Smooth muscle cell (in vitro differentiated cells): ENCODE measurements around the gene SLC6A7. TPM values are rescaled to one million over a fixed set of nuclear protein-coding genes. Genes with fewer than 3 reads are reported as not detected.

Experiments
- DNase-seq: peaks from one replicate; lab custom pipeline; 2025; ENCODE audit not compliant: unreplicated experiment; lab: John Stamatoyannopoulos, UW
- H2AFZ ChIP-seq: fragments of 200-600 bp; sonication (generic); 2 replicates; pipeline ENCODE4 v1.6.0; 2016; ENCODE audit warnings: antibody characterized with exemption, low read depth, mild to moderate bottlenecking
- H3F3A ChIP-seq: fragments of 200-600 bp; sonication (generic); 2 replicates; pipeline ENCODE4 v1.6.0; 2017; ENCODE audit warnings: antibody characterized with exemption, low read depth
- H3K27ac ChIP-seq: fragments of 200-600 bp; sonication (generic); 2 replicates; pipeline ENCODE4 v1.5.1; 2016; ENCODE audit warnings: low read depth, mild to moderate bottlenecking
- H3K27me3 ChIP-seq: fragments of 200-600 bp; sonication (generic); 2 replicates; pipeline ENCODE4 v1.6.1; 2016; ENCODE audit warnings: low read depth, mild to moderate bottlenecking
- H3K36me3 ChIP-seq: fragments of 200-600 bp; sonication (generic); 2 replicates; pipeline ENCODE4 v1.5.1; 2016; ENCODE audit warnings: low read depth
- H3K4me1 ChIP-seq: fragments of 200-600 bp; sonication (generic); 2 replicates; pipeline ENCODE4 v1.5.1; 2016; ENCODE audit warnings: low read depth
- H3K4me2 ChIP-seq: fragments of 200-600 bp; sonication (generic); 2 replicates; pipeline ENCODE4 v1.6.0; 2016; ENCODE audit warnings: mild to moderate bottlenecking
- H3K4me3 ChIP-seq: fragments of 200-600 bp; sonication (generic); 2 replicates; pipeline ENCODE4 v1.5.1; 2016; ENCODE audit warnings: mild to moderate bottlenecking
- H3K79me2 ChIP-seq: fragments of 200-600 bp; sonication (generic); 2 replicates; pipeline ENCODE4 v1.6.0; 2016; ENCODE audit warnings: low read depth, mild to moderate bottlenecking
- H3K9ac ChIP-seq: fragments of 200-600 bp; sonication (generic); 2 replicates; pipeline ENCODE4 v1.6.0; 2016; ENCODE audit warnings: low read depth
- H3K9me3 ChIP-seq: fragments of 200-600 bp; sonication (generic); replicated peaks from 2 replicates; pipeline ENCODE4 v1.5.1; 2016; ENCODE audit warnings: low read depth
- H4K20me1 ChIP-seq: fragments of 200-600 bp; sonication (generic); 2 replicates; pipeline ENCODE4 v1.6.0; 2016; ENCODE audit warnings: low read depth
- WGBS: methylation state at CpG from one replicate; pipeline ENCODE4 v1.1.7; 2016; ENCODE audit warnings: low lambda C conversion rate; 5-methylcytosine and 5-hydroxymethylcytosine counted together
- polyA plus RNA-seq: library from polyadenylated mRNA; unstranded; fragments of >200 nt; fragmentation: Nextera tagmentation; extraction: Ambion mirVana; gene quantifications from 2 replicates; pipeline ENCODE4 v1.2.1, GENCODE V29; 2016
- total RNA-seq: library from RNA; depleted of rRNA; stranded (reverse); fragments of >200 nt; gene quantifications from 2 replicates; pipeline ENCODE4 v1.2.3, GENCODE V29; 2014
- TF ChIP-seq, protein P1 (sequence below): fragments of 200-600 bp; sonication (generic); IDR thresholded peaks from 2 replicates; pipeline ENCODE4 v1.5.1; 2017; ENCODE audit warnings: borderline replicate concordance, mild to moderate bottlenecking, antibody characterized with exemption; ENCODE audit not compliant: insufficient read depth, poor library complexity, severe bottlenecking

The SLC6A7 gene
- total and polyA plus RNA-seq, 2 experiments from 2014 or later = 0.10 TPM; not detected in 1

DNA sequence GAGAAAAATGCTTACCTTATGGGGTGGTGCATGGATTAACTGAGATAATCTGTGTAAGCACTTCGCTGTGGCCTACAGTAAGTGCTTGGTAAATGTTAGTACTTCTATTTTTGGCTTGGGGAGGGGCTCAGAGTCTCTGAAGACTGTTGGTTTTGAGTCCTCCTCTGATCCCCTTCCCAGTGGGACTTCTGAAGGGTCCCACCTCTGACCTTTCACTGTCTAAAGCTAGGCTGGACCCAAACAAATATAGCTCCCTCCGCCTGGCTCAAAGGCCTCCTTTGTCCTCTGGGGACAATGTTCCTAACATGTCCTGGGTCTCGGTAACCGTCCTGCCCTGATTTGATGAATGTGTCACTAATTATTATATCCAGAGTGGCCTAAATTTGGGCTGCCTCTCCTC is 64.9 kb downstream of the SLC6A7 start:
- Histone ChIP-seq H3K9ac (no peak overlapping the region), H3K4me3 (no peak overlapping the region), H3F3A (no peaks in the 10 kb centered on the region), H3K79me2 (no peaks in the 10 kb centered on the region), H3K27me3 (no peaks in the 10 kb centered on the region), H3K9me3 (no peaks in the 10 kb centered on the region), H3K4me2 (no peak overlapping the region), H4K20me1 (no peaks in the 10 kb centered on the region), H3K36me3 (no peaks in the 10 kb centered on the region), H3K27ac (no peak overlapping the region), H2AFZ (no peak overlapping the region), H3K4me1 (peaks cover 19% of the 10 kb centered on the region)
- 71% methylated on average over 4 of the region's 4 CpGs for WGBS
- DNase-seq = no peak
- TF ChIP-seq, protein P1, sequence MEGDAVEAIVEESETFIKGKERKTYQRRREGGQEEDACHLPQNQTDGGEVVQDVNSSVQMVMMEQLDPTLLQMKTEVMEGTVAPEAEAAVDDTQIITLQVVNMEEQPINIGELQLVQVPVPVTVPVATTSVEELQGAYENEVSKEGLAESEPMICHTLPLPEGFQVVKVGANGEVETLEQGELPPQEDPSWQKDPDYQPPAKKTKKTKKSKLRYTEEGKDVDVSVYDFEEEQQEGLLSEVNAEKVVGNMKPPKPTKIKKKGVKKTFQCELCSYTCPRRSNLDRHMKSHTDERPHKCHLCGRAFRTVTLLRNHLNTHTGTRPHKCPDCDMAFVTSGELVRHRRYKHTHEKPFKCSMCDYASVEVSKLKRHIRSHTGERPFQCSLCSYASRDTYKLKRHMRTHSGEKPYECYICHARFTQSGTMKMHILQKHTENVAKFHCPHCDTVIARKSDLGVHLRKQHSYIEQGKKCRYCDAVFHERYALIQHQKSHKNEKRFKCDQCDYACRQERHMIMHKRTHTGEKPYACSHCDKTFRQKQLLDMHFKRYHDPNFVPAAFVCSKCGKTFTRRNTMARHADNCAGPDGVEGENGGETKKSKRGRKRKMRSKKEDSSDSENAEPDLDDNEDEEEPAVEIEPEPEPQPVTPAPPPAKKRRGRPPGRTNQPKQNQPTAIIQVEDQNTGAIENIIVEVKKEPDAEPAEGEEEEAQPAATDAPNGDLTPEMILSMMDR = no peak

DNA sequence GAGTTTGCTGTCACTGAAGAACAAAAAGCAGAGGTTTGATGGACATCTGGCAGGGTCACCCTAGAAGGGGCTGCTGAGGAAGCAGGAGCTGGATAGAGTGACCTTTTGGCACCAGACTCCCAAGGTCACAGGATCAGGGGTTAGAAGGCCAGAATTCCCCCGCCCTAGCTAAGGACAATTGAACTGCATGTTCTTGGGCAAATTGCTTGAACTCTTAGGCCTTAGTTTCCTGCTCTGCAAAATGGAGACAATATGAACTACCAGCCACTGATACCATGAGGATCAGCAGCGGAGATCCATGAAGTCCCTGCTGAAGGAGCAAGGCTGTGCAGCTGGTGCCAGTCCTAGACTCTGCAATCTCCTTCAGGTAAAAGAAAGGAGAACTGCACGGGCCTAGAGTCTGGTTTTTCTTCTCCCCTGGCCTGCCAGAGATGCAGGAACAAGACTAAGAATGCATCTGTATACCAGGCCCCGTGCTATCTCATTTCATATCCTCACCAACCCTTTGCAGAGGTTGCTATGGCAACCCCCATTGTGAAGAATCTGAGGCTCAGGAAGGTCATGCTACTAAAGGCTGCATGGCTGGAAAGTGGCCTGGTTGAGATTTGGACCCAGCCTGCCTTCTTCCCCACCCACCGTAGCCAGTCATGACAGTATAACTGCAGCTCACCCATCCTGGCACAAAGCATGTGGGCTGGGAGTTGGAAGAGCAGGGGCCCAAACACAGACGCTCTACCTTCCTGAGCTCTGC is 66.0 kb downstream of the SLC6A7 start:
- TF ChIP-seq, protein P1 = no peak
- H4K20me1 ChIP-seq = no peaks in the 10 kb centered on the region
- no peaks in the 10 kb centered on the region for H3K79me2 ChIP-seq
- H3K27me3 ChIP-seq = no peaks in the 10 kb centered on the region
- H3F3A ChIP-seq = no peaks in the 10 kb centered on the region
- H3K9me3 ChIP-seq = no peaks in the 10 kb centered on the region
- H3K27ac ChIP-seq = no peak overlapping the region
- H3K4me3 ChIP-seq = no peak overlapping the region
- peaks cover 19% of the 10 kb centered on the region for H3K4me1 ChIP-seq
- no peak overlapping the region for H2AFZ ChIP-seq
- no peak overlapping the region for H3K4me2 ChIP-seq
- DNase-seq = no peak
- WGBS = 73% methylated on average over 6 of the region's 6 CpGs
- H3K36me3 ChIP-seq = no peaks in the 10 kb centered on the region
- H3K9ac ChIP-seq = no peak overlapping the region

DNA sequence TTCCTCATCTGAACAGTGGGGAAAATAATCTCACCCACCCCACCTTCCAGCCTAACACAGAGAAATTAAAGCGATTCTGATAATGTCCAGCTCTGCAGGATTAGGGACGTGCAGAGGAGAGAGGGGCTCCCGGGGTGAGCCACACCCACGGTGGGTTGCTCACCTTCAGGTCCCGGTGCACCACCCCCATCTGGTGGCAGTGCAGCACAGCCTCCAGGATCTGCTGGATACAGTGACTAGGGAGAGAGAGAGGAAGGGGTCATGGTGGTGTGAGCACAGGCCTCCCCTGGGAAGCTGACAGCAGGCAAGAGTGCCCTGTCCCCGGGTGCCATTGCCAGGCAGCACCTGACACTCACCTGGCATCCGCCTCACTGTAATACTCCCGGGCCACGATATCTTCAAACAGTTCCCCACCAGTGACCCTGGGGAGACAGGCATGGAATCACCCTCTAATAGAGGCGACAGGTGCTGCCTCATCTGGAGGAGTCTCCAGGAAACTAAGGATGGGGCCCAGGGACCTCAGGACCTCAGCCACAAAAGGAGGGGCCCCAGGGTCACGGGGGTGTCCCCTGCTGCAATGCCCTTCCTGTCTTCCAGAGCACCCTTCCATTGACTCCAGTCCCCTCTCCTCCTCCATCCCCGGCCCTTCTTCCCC is 66.7 kb downstream of the SLC6A7 start:
- DNase-seq = no peak
- 71% methylated on average over 12 of the region's 12 CpGs for WGBS

More for the DNA sequence above, 66.7 kb downstream of the SLC6A7 start:
- no peaks in the 10 kb centered on the region for H3K27me3 ChIP-seq
- no peak overlapping the region for H3K27ac ChIP-seq
- no peaks in the 10 kb centered on the region for H4K20me1 ChIP-seq
- H3K36me3 ChIP-seq = no peaks in the 10 kb centered on the region
- H3K9ac ChIP-seq = no peak overlapping the region
- no peaks in the 10 kb centered on the region for H3K79me2 ChIP-seq
- H3K4me2 ChIP-seq = no peak overlapping the region
- no peak overlapping the region for H3K4me3 ChIP-seq
- TF ChIP-seq, protein P1 = no peak
- H3K4me1 ChIP-seq = peaks cover 19% of the 10 kb centered on the region
- no peaks in the 10 kb centered on the region for H3K9me3 ChIP-seq
- H3F3A ChIP-seq = no peaks in the 10 kb centered on the region
- H2AFZ ChIP-seq = no peak overlapping the region
